Panc1 (cell line): ENCODE data around the gene STK24. TPM values are rescaled to one million over a fixed set of nuclear protein-coding genes. Genes with fewer than 3 reads are reported as not detected.

ENCODE experiments used
- ATAC-seq: fragments of 200-7000 bp; cut with Tn5 transposase; 2 replicates; pipeline ENCODE4 v1.9.1; 2020; ENCODE audit warnings: mild to moderate bottlenecking, moderate library complexity
- BruUV-seq: library from RNA; stranded (reverse); fragments of 400-500 nt; replicated peaks from 2 replicates; lab custom pipeline; 2021; lab: Mats Ljungman, UMichigan
- CTCF ChIA-PET: fragments of 300-600 bp; sonication (Branson Sonifier 250); formaldehyde crosslinking; loops from one replicate; lab custom pipeline; 2022; ENCODE audit warnings: antibody characterized with exemption; lab: Charles Lee
- POLR2A ChIA-PET: fragments of 300-600 bp; sonication (Branson Sonifier 250); formaldehyde crosslinking; loops from one replicate; lab custom pipeline; 2022; ENCODE audit warnings: antibody characterized with exemption; lab: Charles Lee
- DNase-seq: peaks from one replicate; pipeline ENCODE4 v3.0.0-alpha.2; 2010; ENCODE audit warnings: low read depth, low spot score
- H3K27ac ChIP-seq: 2 replicates; pipeline ENCODE4 v1.5.1; 2011; ENCODE audit warnings: mild to moderate bottlenecking, low read length, inconsistent platforms
- H3K27me3 ChIP-seq: fragments of 200-500 bp; sonication (Bioruptor generic); 2 replicates; pipeline ENCODE4 v1.6.0; 2014; ENCODE audit warnings: low read length, inconsistent platforms; ENCODE audit not compliant: control insufficient read depth, insufficient read depth
- H3K36me3 ChIP-seq: fragments of 200-500 bp; sonication (Bioruptor generic); 2 replicates; pipeline ENCODE4 v1.5.1; 2014; ENCODE audit warnings: inconsistent platforms, mild to moderate bottlenecking, low read length, moderate library complexity; ENCODE audit not compliant: control insufficient read depth, insufficient read depth
- H3K4me1 ChIP-seq: 2 replicates; pipeline ENCODE4 v1.5.1; 2011; ENCODE audit warnings: inconsistent platforms, mild to moderate bottlenecking, low read length, moderate library complexity; ENCODE audit not compliant: control insufficient read depth, insufficient read depth
- H3K4me3 ChIP-seq, 2 experiments: 2 replicates each; pipeline ENCODE4 v1.5.1; 2011 to 2012; ENCODE audit warnings: low read depth in 2 of 2, low read length in 2 of 2, mild to moderate bottlenecking in 2 of 2, inconsistent platforms in 1 of 2, moderate library complexity in 1 of 2
- H3K9me3 ChIP-seq: fragments of 200-500 bp; sonication (Bioruptor generic); 2 replicates; pipeline ENCODE4 v1.5.1; 2014; ENCODE audit warnings: low read depth, mild to moderate bottlenecking, inconsistent platforms, low read length, moderate library complexity; ENCODE audit not compliant: control insufficient read depth, insufficient read depth
- CTCF ChIP-seq: fragments of 450-650 bp; IDR thresholded peaks from 2 replicates; pipeline ENCODE4 v1.5.1; 2017; ENCODE audit warnings: mild to moderate bottlenecking
- POLR2AphosphoS5 ChIP-seq: IDR thresholded peaks from 2 replicates; pipeline ENCODE4 v1.6.1; 2012; ENCODE audit warnings: mild to moderate bottlenecking, low read depth, low read length, moderate library complexity
- REST ChIP-seq, 2 experiments: IDR thresholded peaks; 2 replicates each; pipeline ENCODE4 v1.6.1; 2011 to 2012; ENCODE audit warnings: low read depth in 2 of 2, control low read depth in 1 of 2, low read length in 1 of 2, mild to moderate bottlenecking in 1 of 2, moderate library complexity in 1 of 2; ENCODE audit not compliant: insufficient read depth in 1 of 2
- SIN3A ChIP-seq: IDR thresholded peaks from 2 replicates; pipeline ENCODE4 v1.6.1; 2012; ENCODE audit warnings: low read depth, mild to moderate bottlenecking, low read length, moderate library complexity, borderline replicate concordance; ENCODE audit not compliant: insufficient read depth
- TCF7L2 ChIP-seq: IDR thresholded peaks from 2 replicates; pipeline ENCODE4 v1.6.1; 2011; ENCODE audit warnings: mild to moderate bottlenecking, low read depth, low read length, inconsistent platforms
- in situ Hi-C: cut with HindIII; loops from 2 replicates; pipeline ENCODE4 v1.10.0; 2016; ENCODE audit warnings: low sequenced_read_pairs, low pct_unique_long_range_greater_than_20kb
- intact Hi-C: fragments of 100-400 bp; cut with micrococcal nuclease; formaldehyde crosslinking; loops from one replicate; pipeline ENCODE4 v1.10.0; 2022; ENCODE audit not compliant: unreplicated experiment
- total RNA-seq: library from RNA; stranded (reverse); gene quantifications from one replicate; pipeline ENCODE4 v1.2.1, GENCODE V29; 2021; ENCODE audit not compliant: unreplicated experiment

STK24 gene
- total RNA-seq, 1 experiment from 2014 or later: 57.3 TPM

GRCh38 chr13:98511435-98511834, 65.5 kb downstream of the STK24 start:
- ATAC-seq (no peak), DNase-seq (no peak)
- Histone ChIP-seq H3K9me3 (no peaks in the 10 kb centered on the region), H3K4me1 (peaks cover 15% of the 10 kb centered on the region), H3K36me3 (no peaks in the 10 kb centered on the region; the same call in 1 of the 2 replicates), H3K27ac (no peak overlapping the region), H3K4me3 (no peak overlapping the region), H3K27me3 (no peaks in the 10 kb centered on the region)
- ChIA-PET POLR2A (no interaction called here), CTCF (no interaction called here)
- TF ChIP-seq POLR2AphosphoS5 (no peak), SIN3A (no peak), REST (IDR thresholded peaks at IDR 0.05; ENCODE audit: insufficient read depth in 1 of 2, low read depth in 2 of 2, low read length in 1 of 2) (no peak), CTCF (no peak), TCF7L2 (no peak)
- intact Hi-C loops (no loop called here), in situ Hi-C loops (no loop called here)
- BruUV-seq: no TSS peak

GRCh38 chr13:98510156-98510509, 66.8 kb downstream of the STK24 start:
- DNase-seq (no peak), ATAC-seq (no peak)
- no TSS peak for BruUV-seq
- Histone ChIP-seq H3K27me3 (no peaks in the 10 kb centered on the region), H3K9me3 (no peaks in the 10 kb centered on the region), H3K4me3 (no peak overlapping the region), H3K27ac (no peak overlapping the region), H3K4me1 (peaks cover 17% of the 10 kb centered on the region), H3K36me3 (no peaks in the 10 kb centered on the region; the same call in 1 of the 2 replicates)
- no peak for TF ChIP-seq POLR2AphosphoS5
- no peak for TF ChIP-seq SIN3A
- TF ChIP-seq TCF7L2: no peak
- TF ChIP-seq CTCF: no peak
- no peak for TF ChIP-seq REST (IDR thresholded peaks at IDR 0.05; ENCODE audit: insufficient read depth in 1 of 2, low read depth in 2 of 2, low read length in 1 of 2)
- ChIA-PET POLR2A (no interaction called here), CTCF (no interaction called here)
- intact Hi-C loops (no loop called here), in situ Hi-C loops (no loop called here)
